ENCODE measurements around the gene OPCML. TPM values are rescaled to one million over a fixed set of nuclear protein-coding genes. Genes with fewer than 3 reads are reported as not detected.

Gene OPCML
- total RNA-seq, 1 experiment from 2014 or later: not detected

DNA sequence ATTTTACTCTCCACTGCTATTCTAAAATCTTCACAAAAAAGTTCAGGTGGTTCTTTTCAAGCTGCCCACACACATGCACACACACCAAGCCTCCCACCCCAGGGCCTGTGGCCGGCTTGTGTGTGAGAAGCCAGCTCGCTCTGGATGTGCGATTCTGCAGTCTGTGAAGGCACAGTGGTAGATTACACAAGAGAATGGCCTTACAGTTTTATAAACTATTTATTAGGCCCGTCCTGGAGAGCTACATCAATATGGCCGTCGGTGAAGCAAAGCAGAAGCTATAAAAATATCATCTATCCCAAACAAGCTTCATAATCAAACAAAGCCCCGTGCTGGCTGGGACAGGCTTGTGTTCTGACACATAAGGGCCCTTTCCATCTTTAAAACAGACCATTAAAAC is 240.5 kb downstream of the OPCML start:
- in situ Hi-C loops (cut with HindIII; ENCODE audit: low pct_unique_long_range_greater_than_20kb, low sequenced_read_pairs): no loop called here
- no peak for DNase-seq (ENCODE audit: low read depth, low spot score)

- in situ Hi-C loops (cut with HindIII; ENCODE audit: low pct_unique_long_range_greater_than_20kb, low sequenced_read_pairs): no loop called here
- no peak for DNase-seq (ENCODE audit: low read depth, low spot score)
Measured at GRCh38 chr11:133285359-133285758, 246.9 kb downstream of the OPCML start.

DNA sequence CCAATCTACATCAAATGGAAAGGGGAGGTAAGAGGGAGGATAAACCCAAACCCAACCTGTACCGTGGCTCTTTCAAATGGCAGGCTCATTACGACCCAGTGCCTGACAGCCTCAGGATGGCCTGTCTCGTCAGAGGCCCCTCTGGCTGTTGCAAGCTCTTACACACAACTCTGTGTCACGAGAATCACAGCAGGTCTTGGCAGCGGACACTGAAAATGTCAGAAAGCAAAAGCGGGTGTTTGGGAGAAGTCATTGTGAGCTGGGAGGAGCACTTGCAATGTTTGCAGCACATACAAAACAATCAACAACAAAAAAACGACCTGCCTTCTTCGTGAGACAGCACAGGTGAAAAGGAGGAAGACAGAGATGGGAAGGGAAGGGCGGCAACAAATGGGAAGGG is 248.1 kb downstream of the OPCML start:
- in situ Hi-C loops (cut with HindIII; ENCODE audit: low pct_unique_long_range_greater_than_20kb, low sequenced_read_pairs): no loop called here
- DNase-seq (ENCODE audit: low read depth, low spot score): no peak

DNA sequence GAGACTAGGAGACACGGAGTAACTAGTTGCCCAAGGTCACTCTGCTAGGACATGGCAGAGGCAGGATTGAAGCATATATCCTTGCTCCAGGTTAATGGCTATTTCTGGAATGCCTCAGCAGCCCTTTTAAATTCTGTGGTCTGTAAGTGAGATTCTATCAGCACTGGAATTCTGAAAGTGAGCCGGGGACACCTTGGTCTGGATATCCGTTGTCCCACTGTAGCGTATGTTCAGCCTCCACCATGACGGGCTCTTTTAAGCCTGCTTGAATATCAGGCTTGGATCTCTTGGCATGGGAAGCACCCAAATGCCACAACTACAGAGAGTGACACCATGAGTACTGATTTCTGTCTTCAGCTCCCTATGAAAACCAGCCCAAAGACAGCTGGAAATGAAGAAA is 254.4 kb downstream of the OPCML start:
- no peak for DNase-seq (ENCODE audit: low read depth, low spot score)
- in situ Hi-C loops (cut with HindIII; ENCODE audit: low pct_unique_long_range_greater_than_20kb, low sequenced_read_pairs): no loop called here

GRCh38 chr11:133271871-133272776 is 260.2 kb downstream of the OPCML start:
- in situ Hi-C loops (cut with HindIII; ENCODE audit: low pct_unique_long_range_greater_than_20kb, low sequenced_read_pairs): no loop called here
- DNase-seq (ENCODE audit: low read depth, low spot score): no peak

DNA sequence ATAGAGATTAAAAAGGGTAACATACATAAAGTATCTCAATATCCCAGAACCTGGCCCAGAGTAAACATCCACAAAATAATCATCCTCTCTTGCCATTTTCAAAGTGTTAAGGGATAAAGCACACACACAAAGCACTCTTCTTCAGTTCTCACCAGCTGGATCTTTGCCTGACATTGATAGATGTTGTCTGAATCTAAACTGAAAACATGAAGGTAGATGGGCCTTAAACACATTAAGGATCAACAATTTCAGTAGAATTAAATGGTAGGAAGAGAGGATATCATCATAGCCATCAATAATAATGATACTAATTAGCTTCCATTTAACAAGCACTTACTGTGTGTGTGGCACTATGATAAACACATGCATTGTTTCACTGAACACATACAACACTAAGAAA is 261.1 kb downstream of the OPCML start:
- in situ Hi-C loops (cut with HindIII; ENCODE audit: low pct_unique_long_range_greater_than_20kb, low sequenced_read_pairs): no loop called here

DNA sequence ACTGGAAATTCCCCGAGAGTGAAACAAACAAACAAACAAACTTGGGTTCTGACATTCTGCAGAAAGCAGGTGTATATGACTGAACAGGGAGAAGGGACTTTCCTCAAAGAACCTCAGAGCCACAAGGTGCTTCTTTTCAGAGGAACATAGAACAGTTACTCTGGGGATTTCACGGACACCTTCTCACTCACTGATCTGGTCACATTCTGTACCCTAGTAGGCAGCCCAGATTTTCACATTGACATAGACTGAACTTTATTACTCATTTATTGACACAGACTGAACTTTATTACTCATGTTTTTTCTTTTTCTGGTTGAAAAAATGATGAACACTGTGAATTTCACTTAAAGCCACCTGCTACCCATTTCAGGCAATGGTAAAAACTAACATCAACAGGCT is 263.0 kb downstream of the OPCML start:
- in situ Hi-C loops (cut with HindIII; ENCODE audit: low pct_unique_long_range_greater_than_20kb, low sequenced_read_pairs): no loop called here
- no peak for DNase-seq (ENCODE audit: low read depth, low spot score)

More for the DNA sequence above, 261.1 kb downstream of the OPCML start:
- DNase-seq (ENCODE audit: low read depth, low spot score): no peak

- in situ Hi-C loops (cut with HindIII; ENCODE audit: low pct_unique_long_range_greater_than_20kb, low sequenced_read_pairs): no loop called here
- no peak for DNase-seq (ENCODE audit: low read depth, low spot score)
Measured at GRCh38 chr11:133266986-133267385, 265.3 kb downstream of the OPCML start.

DNA sequence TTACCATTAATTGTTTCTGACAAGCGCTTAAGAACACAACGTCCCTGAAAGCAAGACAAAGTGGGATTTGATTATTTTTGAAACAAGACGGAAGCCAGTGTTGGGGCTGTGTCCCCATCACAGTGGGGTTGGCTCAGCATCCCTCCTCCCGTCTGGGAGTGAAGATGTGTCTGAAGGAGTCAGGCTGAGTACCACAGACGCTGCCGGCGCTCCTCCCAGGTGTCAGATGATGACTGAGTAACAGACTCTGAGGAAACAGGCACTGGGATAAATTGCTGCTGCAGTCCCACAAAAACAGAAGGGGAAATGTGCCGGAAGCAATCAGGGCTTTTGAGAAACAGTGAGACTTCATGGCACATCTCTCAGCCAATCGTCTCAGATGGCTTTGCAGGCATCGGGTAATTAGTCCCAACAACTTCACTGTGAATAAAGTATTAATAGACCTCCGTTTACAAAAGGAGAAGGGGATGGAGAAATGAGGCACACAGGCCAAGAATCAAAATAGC is 266.7 kb downstream of the OPCML start:
- DNase-seq (ENCODE audit: low read depth, low spot score): no peak
- in situ Hi-C loops (cut with HindIII; ENCODE audit: low pct_unique_long_range_greater_than_20kb, low sequenced_read_pairs): no loop called here

GRCh38 chr11:133263332-133263731 is 269.0 kb downstream of the OPCML start:
- in situ Hi-C loops (cut with HindIII; ENCODE audit: low pct_unique_long_range_greater_than_20kb, low sequenced_read_pairs): no loop called here

GRCh38 chr11:133258751-133259150 is 273.6 kb downstream of the OPCML start:
- in situ Hi-C loops (cut with HindIII; ENCODE audit: low pct_unique_long_range_greater_than_20kb, low sequenced_read_pairs): no loop called here

More at GRCh38 chr11:133263332-133263731, 269.0 kb downstream of the OPCML start:
- DNase-seq (ENCODE audit: low read depth, low spot score): no peak

GRCh38 chr11:133254601-133255000 is 277.7 kb downstream of the OPCML start:
- in situ Hi-C loops (cut with HindIII; ENCODE audit: low pct_unique_long_range_greater_than_20kb, low sequenced_read_pairs): no loop called here
- no peak for DNase-seq (ENCODE audit: low read depth, low spot score)

More at GRCh38 chr11:133258751-133259150, 273.6 kb downstream of the OPCML start:
- DNase-seq (ENCODE audit: low read depth, low spot score): no peak

GRCh38 chr11:133253570-133253969 is 278.7 kb downstream of the OPCML start:
- no peak for DNase-seq (ENCODE audit: low read depth, low spot score)
- in situ Hi-C loops (cut with HindIII; ENCODE audit: low pct_unique_long_range_greater_than_20kb, low sequenced_read_pairs): no loop called here

- DNase-seq (ENCODE audit: low read depth, low spot score): no peak
- in situ Hi-C loops (cut with HindIII; ENCODE audit: low pct_unique_long_range_greater_than_20kb, low sequenced_read_pairs): no loop called here
Measured at GRCh38 chr11:133251841-133252240, 280.5 kb downstream of the OPCML start.

GRCh38 chr11:133249530-133249929 is 282.8 kb downstream of the OPCML start:
- in situ Hi-C loops (cut with HindIII; ENCODE audit: low pct_unique_long_range_greater_than_20kb, low sequenced_read_pairs): no loop called here
- no peak for DNase-seq (ENCODE audit: low read depth, low spot score)

DNA sequence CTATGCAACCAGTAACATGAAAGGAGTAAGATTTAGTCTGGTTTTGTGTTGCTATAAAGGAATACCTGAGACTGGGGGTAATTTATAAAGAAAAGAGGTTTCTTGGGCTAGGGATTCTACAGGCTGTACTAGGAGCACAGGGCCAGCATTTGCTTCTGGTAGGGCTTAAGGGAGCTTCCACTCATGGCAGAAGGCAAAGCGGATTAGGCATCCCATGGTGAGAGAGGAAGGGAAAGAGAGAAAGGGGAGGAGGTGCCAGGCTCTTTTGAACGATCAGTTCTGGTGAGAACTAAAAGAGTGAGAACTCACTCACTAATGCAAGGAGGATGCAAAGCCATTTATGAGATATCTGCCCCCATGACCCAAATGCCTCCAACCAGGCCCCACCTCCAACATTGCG is 283.2 kb downstream of the OPCML start:
- in situ Hi-C loops (cut with HindIII; ENCODE audit: low pct_unique_long_range_greater_than_20kb, low sequenced_read_pairs): no loop called here
- DNase-seq (ENCODE audit: low read depth, low spot score): no peak

DNA sequence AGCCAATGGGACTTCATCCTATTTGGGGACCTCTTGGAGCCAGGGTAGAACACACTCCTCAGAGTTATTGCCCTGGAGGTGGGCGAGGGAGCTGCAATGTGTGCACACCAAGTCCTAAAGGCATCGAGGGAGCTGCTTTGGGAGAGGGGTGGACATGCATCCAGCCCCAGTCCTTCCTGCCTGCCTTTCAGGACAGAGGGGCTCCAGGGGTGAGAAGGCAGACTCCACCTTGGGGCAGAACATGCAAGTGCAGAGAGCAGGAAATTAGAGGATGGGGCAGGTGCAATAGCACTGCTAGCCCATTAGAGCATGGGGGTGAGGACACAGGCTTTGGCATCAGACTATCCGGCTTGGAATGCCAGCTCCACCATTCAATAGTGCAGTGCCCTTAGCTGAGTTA is 288.5 kb downstream of the OPCML start:
- in situ Hi-C loops (cut with HindIII; ENCODE audit: low pct_unique_long_range_greater_than_20kb, low sequenced_read_pairs): no loop called here
- no peak for DNase-seq (ENCODE audit: low read depth, low spot score)

DNA sequence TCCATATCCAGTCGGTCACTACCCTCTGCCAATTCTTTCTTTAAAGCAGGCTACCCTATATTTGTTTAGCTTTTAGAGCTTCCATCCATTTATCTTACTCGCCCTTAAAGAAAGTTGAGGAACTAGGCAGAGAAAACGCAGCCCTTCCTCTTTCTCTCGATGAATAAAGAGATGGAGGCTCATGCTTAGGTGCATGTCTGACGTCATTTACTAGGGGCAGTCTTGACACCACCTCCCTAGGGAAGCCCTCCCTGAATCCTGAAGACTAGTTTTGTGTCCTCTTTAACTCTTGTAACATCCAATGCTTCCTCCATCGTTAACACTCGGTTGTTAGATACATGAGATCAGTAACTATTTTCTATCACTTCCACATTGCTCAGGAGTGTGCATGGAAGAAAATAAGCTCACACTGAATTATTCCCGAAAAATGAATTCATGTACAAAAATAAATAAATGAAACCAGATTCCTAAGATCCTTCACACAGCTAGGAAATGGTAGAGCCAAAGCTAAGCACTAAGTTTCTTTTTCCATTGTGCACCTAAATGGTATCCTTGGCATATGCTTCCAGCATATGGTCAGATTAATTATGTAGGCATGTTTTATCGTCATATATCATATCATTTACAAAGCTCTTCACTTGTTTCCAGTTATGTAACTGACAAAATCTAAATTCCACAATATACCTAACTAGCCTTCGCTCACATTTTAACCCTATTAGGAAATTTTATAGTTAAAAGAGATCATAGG is 291.2 kb downstream of the OPCML start:
- no peak for DNase-seq (ENCODE audit: low read depth, low spot score)
- in situ Hi-C loops (cut with HindIII; ENCODE audit: low pct_unique_long_range_greater_than_20kb, low sequenced_read_pairs): no loop called here
